Astrocyte of the spinal cord (primary cell): ENCODE data around the gene ECHS1.
"Not testable (repeated sequence)": the region's sequence is repeated elsewhere in the genome, so short reads cannot be mapped to it uniquely, and the experiment has no call there.

Experiments
- DNase-seq: peaks from one replicate; pipeline ENCODE4 v3.0.0; 2011; ENCODE audit warnings: low read depth, low spot score
- H3K4me3 ChIP-seq: 2 replicates; pipeline ENCODE4 v1.5.1; 2011; ENCODE audit warnings: low read depth, mild to moderate bottlenecking, low read length, moderate library complexity
- CTCF ChIP-seq: IDR thresholded peaks from 2 replicates; pipeline ENCODE4 v1.5.1; 2012; ENCODE audit warnings: low read depth, mild to moderate bottlenecking, low read length, inconsistent platforms
- in situ Hi-C: cut with HindIII; loops from 2 replicates; pipeline ENCODE4 v1.10.0; 2017; ENCODE audit warnings: low sequenced_read_pairs

ECHS1 gene

DNA sequence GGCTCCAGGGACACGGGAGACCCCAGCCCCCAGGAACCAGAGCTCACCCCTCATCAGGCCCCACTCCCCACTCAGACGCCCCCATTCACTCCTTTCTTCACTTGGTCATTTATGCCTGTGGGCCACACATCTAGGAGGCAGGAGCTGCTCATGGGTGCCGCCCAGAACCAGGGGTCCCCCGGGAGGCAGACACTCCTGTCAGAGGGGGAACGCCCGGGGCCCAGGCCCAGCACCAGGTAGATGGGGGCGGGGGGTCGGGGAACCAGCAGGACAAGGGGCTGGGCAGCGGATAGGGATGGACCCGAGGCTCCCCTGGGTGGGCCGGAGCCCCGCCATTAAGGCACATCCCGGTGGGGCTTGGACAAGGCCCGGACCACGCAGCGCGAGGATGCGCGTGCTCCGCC lies 48.3 kb downstream of the ECHS1 start:
- in situ Hi-C loops = no loop called here
- no peak for TF ChIP-seq CTCF
- no peak overlapping the region for H3K4me3 ChIP-seq
- DNase-seq = no peak

GRCh38 chr10:133324198-133324792 lies 48.9 kb downstream of the ECHS1 start:
- in situ Hi-C loops = no loop called here
- H3K4me3 ChIP-seq = no peak overlapping the region
- no peak for TF ChIP-seq CTCF
- peak; percentile 20 for DNase-seq

- DNase-seq, in situ Hi-C loops, H3K4me3 ChIP-seq: not testable (repeated sequence)
Measured at GRCh38 chr10:133322064-133322709, 51.0 kb downstream of the ECHS1 start.

- DNase-seq, H3K4me3 ChIP-seq, in situ Hi-C loops: not testable (repeated sequence)
Measured at GRCh38 chr10:133320852-133321422, 52.2 kb downstream of the ECHS1 start.

- TF ChIP-seq CTCF = peak; percentile 85
- in situ Hi-C loops = no loop called here
- peak; percentile 45 for DNase-seq
- peak overlapping the region; percentile 42 for H3K4me3 ChIP-seq
Measured at GRCh38 chr10:133318494-133319127, 54.5 kb downstream of the ECHS1 start.

DNA sequence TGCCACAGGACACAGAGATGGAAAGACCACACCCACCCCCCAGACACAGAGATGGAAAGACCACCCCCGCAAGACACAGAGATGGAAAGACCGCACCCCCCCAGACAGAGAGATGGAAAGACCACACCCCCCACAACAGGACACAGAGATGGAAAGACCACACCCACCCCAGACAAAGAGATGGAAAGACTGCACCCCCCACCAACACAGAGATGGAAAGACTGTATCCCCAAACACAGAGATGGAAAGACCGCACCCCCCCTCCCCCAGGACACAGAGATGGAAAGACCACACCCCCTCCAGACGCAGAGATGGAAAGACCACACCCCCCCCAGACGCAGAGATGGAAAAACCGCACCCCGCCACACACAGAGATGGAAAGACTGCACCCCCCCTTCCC lies 56.4 kb downstream of the ECHS1 start:
- no peak for TF ChIP-seq CTCF
- in situ Hi-C loops = no loop called here
- no peak for DNase-seq

GRCh38 chr10:133316266-133316665 lies 56.9 kb downstream of the ECHS1 start:
- TF ChIP-seq CTCF = no peak

More for the DNA sequence above, 56.4 kb downstream of the ECHS1 start:
- no peak overlapping the region for H3K4me3 ChIP-seq

More at GRCh38 chr10:133316266-133316665, 56.9 kb downstream of the ECHS1 start:
- no peak overlapping the region for H3K4me3 ChIP-seq
- in situ Hi-C loops = no loop called here
- DNase-seq = no peak
